IPS DF 4.7 (cell line): ENCODE results near the gene COX7B.
"Not testable (repeated sequence)": the region's sequence is repeated elsewhere in the genome, so short reads cannot be mapped to it uniquely, and the experiment has no call there.

ENCODE experiments used
- DNase-seq: peaks from one replicate; pipeline ENCODE4 v3.0.0-alpha.2; 2013; ENCODE audit warnings: low spot score; ENCODE audit errors: extremely low read depth

Gene COX7B

GRCh38 chrX:77899081-77899828 is at the start of gene COX7B:
COX7B (plus strand) TSS chrX:77899468; CDS start chrX:77899554, 86 bp downstream.
- DNase-seq: peak; percentile 74

- no peak for DNase-seq
Observed at GRCh38 chrX:77875372-77875771, 23.9 kb upstream of the COX7B start.

- not testable (repeated sequence) for DNase-seq
Observed at GRCh38 chrX:77881418-77881817, 17.9 kb upstream of the COX7B start.

- DNase-seq: no peak
Observed at GRCh38 chrX:77892887-77893286, 6.4 kb upstream of the COX7B start.

- no peak for DNase-seq
Observed at GRCh38 chrX:77893713-77894112, 5.6 kb upstream of the COX7B start.

GRCh38 chrX:77894921-77895886 is 4.1 kb upstream of the COX7B start, which contains the start of gene MAGT1:
MAGT1 (minus strand) TSS chrX:77895435; CDS start chrX:77895410, 25 bp downstream.
- peak; percentile 58 for DNase-seq

GRCh38 chrX:77900688-77901087 is 1.4 kb downstream of the COX7B start:
- DNase-seq: no peak

GRCh38 chrX:77901506-77901905 is 2.2 kb downstream of the COX7B start:
- no peak for DNase-seq

GRCh38 chrX:77910108-77910840 is 11.0 kb downstream of the COX7B start, which contains the start of gene ATP7A:
ATP7A (plus strand) TSS chrX:77910693; CDS start chrX:77971642, 60,949 bp downstream.
- peak; percentile 28 for DNase-seq

- DNase-seq: no peak
Observed at GRCh38 chrX:77917294-77917933, 18.1 kb downstream of the COX7B start.

GRCh38 chrX:77918568-77918967 is 19.3 kb downstream of the COX7B start:
- no peak for DNase-seq

GRCh38 chrX:77919370-77919769 is 20.1 kb downstream of the COX7B start:
- not testable (repeated sequence) for DNase-seq

GRCh38 chrX:77922787-77923186 is 23.5 kb downstream of the COX7B start:
- no peak for DNase-seq

GRCh38 chrX:77924320-77924859 is 25.1 kb downstream of the COX7B start:
- DNase-seq: no peak

- DNase-seq: no peak
Observed at GRCh38 chrX:77925764-77926163, 26.5 kb downstream of the COX7B start.

- DNase-seq: no peak
Observed at GRCh38 chrX:77930581-77930980, 31.3 kb downstream of the COX7B start.

- DNase-seq: no peak
Observed at GRCh38 chrX:77935886-77936285, 36.6 kb downstream of the COX7B start.

GRCh38 chrX:77936299-77936698 is 37.0 kb downstream of the COX7B start:
- no peak for DNase-seq

- DNase-seq: no peak
Observed at GRCh38 chrX:77937291-77937690, 38.0 kb downstream of the COX7B start.

GRCh38 chrX:77938083-77938680 is 38.9 kb downstream of the COX7B start:
- DNase-seq: no peak
